HCT116 (cell line): Measurements from ENCODE around the gene FAM131C. TPM values are rescaled to one million over a fixed set of nuclear protein-coding genes. Genes with fewer than 3 reads are reported as not detected.

Source experiments
- ATAC-seq: fragments of 200-7000 bp; cut with Tn5 transposase; 2 replicates; pipeline ENCODE4 v1.9.1; 2020; ENCODE audit warnings: mild to moderate bottlenecking, moderate library complexity
- BruUV-seq: library from RNA; stranded (reverse); fragments of 400-500 nt; replicated peaks from 2 replicates; lab custom pipeline; 2021; lab: Mats Ljungman, UMichigan
- CTCF ChIA-PET: fragments of 300-600 bp; sonication (Branson Sonifier 250); formaldehyde crosslinking; loops from one replicate; lab custom pipeline; 2021; ENCODE audit warnings: antibody characterized with exemption; lab: Charles Lee
- POLR2A ChIA-PET: fragments of 300-600, 350-600 bp; sonication (Branson Sonifier 250); formaldehyde crosslinking; loops from one replicate; lab custom pipeline; 2021; ENCODE audit warnings: antibody characterized with exemption; lab: Charles Lee
- RAD21 ChIA-PET, 2 experiments: fragments of 300-600 bp; sonication (Branson Sonifier 250); formaldehyde crosslinking; loops; one replicate each; lab custom pipeline; 2023; ENCODE audit warnings: low total read pairs in 2 of 2; ENCODE audit not compliant: uncharacterized antibody in 2 of 2, unreplicated experiment in 2 of 2, low non-redundant PET in 1 of 2; lab: Charles Lee
- DNase-seq: peaks from one replicate; pipeline ENCODE4 v3.0.0-alpha.2; 2010; ENCODE audit warnings: low read depth, low spot score
- H2AFZ ChIP-seq: fragments of 200-600 bp; shearing (Covaris generic), sonication (generic); 2 replicates; pipeline ENCODE4 v1.6.1; 2017; ENCODE audit warnings: low read depth, mixed run types, mixed read lengths, antibody characterized with exemption, low read length; ENCODE audit not compliant: poor library complexity, severe bottlenecking
- H3K27ac ChIP-seq: 2 replicates; pipeline ENCODE4 v1.5.1; 2012; ENCODE audit warnings: low read depth, low read length
- H3K27me3 ChIP-seq: fragments of 200-600 bp; sonication (generic); 2 replicates; pipeline ENCODE4 v1.6.1; 2016; ENCODE audit warnings: mixed run types, low read length, mixed read lengths; ENCODE audit not compliant: insufficient read depth
- H3K36me3 ChIP-seq, 2 experiments: fragments of 200-500 bp in 1 of 2; fragments of 200-600 bp in 1 of 2; sonication (Bioruptor generic) in 1 of 2; sonication (generic) in 1 of 2; 2 replicates each; pipeline versions ENCODE4 v1.5.1 to v1.6.1; 2014 to 2016; ENCODE audit warnings: low read length in 2 of 2, inconsistent platforms in 1 of 2, mixed read lengths in 1 of 2, mixed run types in 1 of 2; ENCODE audit not compliant: insufficient read depth in 2 of 2, control insufficient read depth in 1 of 2
- H3K4me1 ChIP-seq, 2 experiments: fragments of 200-600 bp in 1 of 2; sonication (generic) in 1 of 2; 2 replicates each; pipeline versions ENCODE4 v1.5.1 to v1.6.1; 2012 to 2017; ENCODE audit warnings: low read length in 2 of 2, inconsistent platforms in 1 of 2, mild to moderate bottlenecking in 1 of 2, mixed read lengths in 1 of 2, mixed run types in 1 of 2, moderate library complexity in 1 of 2; ENCODE audit not compliant: insufficient read depth in 2 of 2, control insufficient read depth in 1 of 2
- H3K4me2 ChIP-seq: fragments of 200-600 bp; sonication (generic); 2 replicates; pipeline ENCODE4 v1.6.1; 2017; ENCODE audit warnings: mixed run types, low read length, mixed read lengths
- H3K4me3 ChIP-seq, 2 experiments: fragments of 200-600 bp in 1 of 2; sonication (generic) in 1 of 2; replicated peaks in 1 of 2; 2 replicates each; pipeline ENCODE4 v1.5.1; 2011 to 2016; ENCODE audit warnings: low read length in 2 of 2, control low read depth in 1 of 2, low read depth in 1 of 2, mild to moderate bottlenecking in 1 of 2, mixed read lengths in 1 of 2, mixed run types in 1 of 2
- H3K79me2 ChIP-seq: fragments of 200-600 bp; sonication (generic); 2 replicates; pipeline ENCODE4 v1.6.1; 2017; ENCODE audit warnings: mild to moderate bottlenecking, mixed run types, low read length, moderate library complexity, mixed read lengths; ENCODE audit not compliant: insufficient read depth
- H3K9ac ChIP-seq: fragments of 200-600 bp; sonication (generic); 2 replicates; pipeline ENCODE4 v1.6.1; 2016; ENCODE audit warnings: low read length, mixed read lengths
- H3K9me2 ChIP-seq: fragments of 200-600 bp; sonication (generic), shearing (Covaris generic); 2 replicates; pipeline ENCODE4 v1.6.1; 2017; ENCODE audit warnings: mixed run types, mild to moderate bottlenecking, moderate library complexity; ENCODE audit not compliant: insufficient read depth
- H3K9me3 ChIP-seq, 2 experiments: fragments of 200-500 bp in 1 of 2; fragments of 200-600 bp in 1 of 2; sonication (Bioruptor generic) in 1 of 2; sonication (generic) in 1 of 2; 2 replicates each; pipeline ENCODE4 v1.6.1; 2014 to 2017; ENCODE audit warnings: low read length in 2 of 2, mixed read lengths in 2 of 2, inconsistent platforms in 1 of 2, low read depth in 1 of 2, mild to moderate bottlenecking in 1 of 2, mixed run types in 1 of 2, moderate library complexity in 1 of 2; ENCODE audit not compliant: control insufficient read depth in 1 of 2, insufficient read depth in 1 of 2
- H4K20me1 ChIP-seq: fragments of 200-600 bp; sonication (generic), shearing (Covaris generic); 2 replicates; pipeline ENCODE4 v1.6.1; 2017; ENCODE audit warnings: mixed run types, mild to moderate bottlenecking, moderate library complexity; ENCODE audit not compliant: insufficient read depth
- ATF3 ChIP-seq: IDR thresholded peaks from 2 replicates; pipeline ENCODE4 v1.6.1; 2012
- CBX3 ChIP-seq: IDR thresholded peaks from 2 replicates; pipeline ENCODE4 v1.6.1; 2012; ENCODE audit warnings: low read depth
- CTCF ChIP-seq, 3 experiments: fragments of 200-600 bp in 1 of 3; sonication (generic) in 1 of 3; IDR thresholded peaks in 2 of 3; conservative IDR thresholded peaks in 1 of 3; 2 replicates each; pipeline ENCODE4 v1.5.1; 2012 to 2017; ENCODE audit warnings: low read depth in 2 of 3, low read length in 2 of 3, antibody characterized with exemption in 1 of 3, borderline replicate concordance in 1 of 3, control low read depth in 1 of 3, mild to moderate bottlenecking in 1 of 3, mixed read lengths in 1 of 3, mixed run types in 1 of 3, moderate library complexity in 1 of 3; ENCODE audit not compliant: insufficient read depth in 1 of 3
- EGR1 ChIP-seq: IDR thresholded peaks from 2 replicates; pipeline ENCODE4 v1.6.1; 2012; ENCODE audit warnings: low read depth
- ELF1 ChIP-seq: IDR thresholded peaks from 2 replicates; pipeline ENCODE4 v1.6.1; 2012; ENCODE audit warnings: low read depth, borderline replicate concordance
- EZH2 ChIP-seq: fragments of 200-600 bp; sonication (generic); IDR thresholded peaks from 2 replicates; pipeline ENCODE4 v1.6.1; 2017; ENCODE audit warnings: antibody characterized with exemption, mixed run types
- FOSL1 ChIP-seq: IDR thresholded peaks from 2 replicates; pipeline ENCODE4 v1.6.1; 2012; ENCODE audit warnings: low read depth
- JUND ChIP-seq: IDR thresholded peaks from 2 replicates; pipeline ENCODE4 v1.6.1; 2012
- POLR2AphosphoS5 ChIP-seq: IDR thresholded peaks from 2 replicates; pipeline ENCODE4 v1.6.1; 2011; ENCODE audit warnings: mild to moderate bottlenecking, low read depth, low read length, moderate library complexity
- REST ChIP-seq: IDR thresholded peaks from 2 replicates; pipeline ENCODE4 v1.6.1; 2012; ENCODE audit warnings: low read depth
- SP1 ChIP-seq: IDR thresholded peaks from 2 replicates; pipeline ENCODE4 v1.6.1; 2012; ENCODE audit warnings: low read depth
- TCF7L2 ChIP-seq: IDR thresholded peaks from 2 replicates; pipeline ENCODE4 v1.7.0; 2011; ENCODE audit warnings: borderline replicate concordance, inconsistent platforms; ENCODE audit not compliant: insufficient read depth, insufficient read length; ENCODE audit errors: extremely low read depth
- YY1 ChIP-seq: IDR thresholded peaks from 2 replicates; pipeline ENCODE4 v1.6.1; 2011; ENCODE audit warnings: low read length, low read depth, moderate library complexity, mild to moderate bottlenecking; ENCODE audit not compliant: insufficient replicate concordance; ENCODE audit errors: extremely low read depth
- ZNF274 ChIP-seq: fragments of 200-500 bp; sonication (Bioruptor generic); IDR thresholded peaks from 2 replicates; pipeline ENCODE4 v1.6.1; 2014; ENCODE audit warnings: mild to moderate bottlenecking, low read depth, low read length, inconsistent platforms
- intact Hi-C: fragments of 100-400 bp; cut with micrococcal nuclease; formaldehyde crosslinking; loops from 2 replicates; pipeline ENCODE4 v1.10.0; 2022
- total RNA-seq: library from RNA; stranded (reverse); gene quantifications from one replicate; pipeline ENCODE4 v1.2.1, GENCODE V29; 2021; ENCODE audit not compliant: unreplicated experiment

The FAM131C gene
- total RNA-seq, 1 experiment from 2014 or later, result 11.6 TPM

DNA sequence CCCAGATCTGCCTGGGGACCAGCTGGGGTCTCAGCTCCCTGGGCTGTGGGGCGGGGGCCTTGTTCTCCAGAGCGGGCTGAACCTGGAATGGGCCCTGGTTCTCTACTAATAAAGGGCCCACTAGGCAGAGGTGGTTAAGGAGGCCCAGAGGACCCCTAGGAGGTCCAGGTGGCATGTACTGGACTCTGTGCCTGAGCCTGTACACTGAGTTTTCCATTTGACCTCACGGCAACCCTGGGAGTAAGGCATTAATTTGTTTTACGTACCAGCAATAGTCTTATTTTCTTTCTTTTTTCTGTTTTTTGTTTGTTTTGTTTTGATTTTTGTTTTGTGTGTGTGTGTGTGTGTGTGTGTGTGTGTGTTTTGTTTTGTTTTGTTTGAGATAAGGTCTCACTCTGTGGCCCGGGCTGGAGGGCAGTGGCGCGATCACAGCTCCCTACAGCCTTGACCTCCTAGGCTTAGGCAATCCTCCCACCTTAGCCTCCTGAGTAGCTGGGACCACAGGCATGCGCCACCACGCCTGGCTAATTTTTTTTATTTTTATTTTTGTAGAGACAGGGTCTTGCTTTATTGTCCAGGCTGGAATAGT lies 19.6 kb upstream of the FAM131C start:
- CTCF ChIA-PET, result no interaction called here
- BruUV-seq, result no TSS peak
- Histone ChIP-seq H3K9me2 (no peaks in the 10 kb centered on the region), H3K4me2 (no peak overlapping the region), H3K79me2 (no peaks in the 10 kb centered on the region), H3K27ac (no peak overlapping the region), H3K9me3 (no peaks in the 10 kb centered on the region)
- no peak for ATAC-seq
- DNase-seq, result no peak
- TF ChIP-seq EZH2, result no peak
- TF ChIP-seq JUND, result no peak
- TF ChIP-seq EGR1, result no peak
- no peak for TF ChIP-seq ATF3
- TF ChIP-seq ZNF274, result no peak
- no peak for TF ChIP-seq SP1
- TF ChIP-seq TCF7L2, result no peak
- no peak for TF ChIP-seq REST
- no peak for TF ChIP-seq CTCF (IDR thresholded peaks at IDR 0.05 in 2 of 3, conservative IDR thresholded peaks at IDR 0.05 in 1 of 3; ENCODE audit: borderline replicate concordance in 1 of 3, insufficient read depth in 1 of 3, low read depth in 2 of 3, low read length in 2 of 3)
- TF ChIP-seq YY1, result no peak
- TF ChIP-seq POLR2AphosphoS5, result no peak
- no peak for TF ChIP-seq FOSL1
- TF ChIP-seq CBX3, result no peak
- TF ChIP-seq ELF1, result no peak
- TF ChIP-seq, all 23 proteins: peak for 0
- H2AFZ ChIP-seq, result no peak overlapping the region
- RAD21 ChIA-PET, result no interaction called here
- peaks cover 12 to 24% of the 10 kb centered on the region in 2 experiments; a peak in 3 of 4 replicates for H3K4me1 ChIP-seq
- intact Hi-C loops, result no loop called here
- H3K27me3 ChIP-seq, result no peaks in the 10 kb centered on the region
- no peak overlapping the region for H3K4me3 ChIP-seq
- no peak overlapping the region for H3K9ac ChIP-seq
- no peaks in the 10 kb centered on the region for H4K20me1 ChIP-seq
- POLR2A ChIA-PET, result no interaction called here
- no peaks in the 10 kb centered on the region for H3K36me3 ChIP-seq
